ENCODE measurements around the gene HOXA10.

Gene HOXA10

DNA sequence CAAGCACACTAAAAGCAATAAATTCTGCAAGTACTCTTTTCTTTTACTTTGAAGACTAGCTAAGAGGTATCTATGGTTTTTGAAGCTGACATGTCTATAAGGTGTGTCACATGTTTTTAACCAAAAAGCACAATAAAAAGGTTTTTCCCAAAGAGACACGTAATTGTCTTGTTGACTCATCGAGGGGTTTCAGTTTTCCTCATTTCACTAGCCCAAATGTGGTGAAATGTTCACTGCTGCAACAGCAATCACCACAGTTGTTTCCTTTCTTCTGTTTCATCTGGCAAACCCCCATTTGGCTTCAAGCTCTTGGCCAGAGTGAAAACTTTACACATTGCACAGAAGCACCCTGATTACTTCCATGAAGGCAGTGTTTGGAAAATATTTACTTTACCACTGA lies 39.7 kb downstream of the HOXA10 start:
- TF ChIP-seq, protein P1, sequence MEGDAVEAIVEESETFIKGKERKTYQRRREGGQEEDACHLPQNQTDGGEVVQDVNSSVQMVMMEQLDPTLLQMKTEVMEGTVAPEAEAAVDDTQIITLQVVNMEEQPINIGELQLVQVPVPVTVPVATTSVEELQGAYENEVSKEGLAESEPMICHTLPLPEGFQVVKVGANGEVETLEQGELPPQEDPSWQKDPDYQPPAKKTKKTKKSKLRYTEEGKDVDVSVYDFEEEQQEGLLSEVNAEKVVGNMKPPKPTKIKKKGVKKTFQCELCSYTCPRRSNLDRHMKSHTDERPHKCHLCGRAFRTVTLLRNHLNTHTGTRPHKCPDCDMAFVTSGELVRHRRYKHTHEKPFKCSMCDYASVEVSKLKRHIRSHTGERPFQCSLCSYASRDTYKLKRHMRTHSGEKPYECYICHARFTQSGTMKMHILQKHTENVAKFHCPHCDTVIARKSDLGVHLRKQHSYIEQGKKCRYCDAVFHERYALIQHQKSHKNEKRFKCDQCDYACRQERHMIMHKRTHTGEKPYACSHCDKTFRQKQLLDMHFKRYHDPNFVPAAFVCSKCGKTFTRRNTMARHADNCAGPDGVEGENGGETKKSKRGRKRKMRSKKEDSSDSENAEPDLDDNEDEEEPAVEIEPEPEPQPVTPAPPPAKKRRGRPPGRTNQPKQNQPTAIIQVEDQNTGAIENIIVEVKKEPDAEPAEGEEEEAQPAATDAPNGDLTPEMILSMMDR (IDR thresholded peaks at IDR 0.05; ENCODE audit: insufficient read depth, low read depth, low read length, missing control alignments) = no peak
- H3K4me3 ChIP-seq (ENCODE audit: low read depth, low read length) = no peak overlapping the region
- peak; percentile 54 for DNase-seq (ENCODE audit: low read depth)

DNA sequence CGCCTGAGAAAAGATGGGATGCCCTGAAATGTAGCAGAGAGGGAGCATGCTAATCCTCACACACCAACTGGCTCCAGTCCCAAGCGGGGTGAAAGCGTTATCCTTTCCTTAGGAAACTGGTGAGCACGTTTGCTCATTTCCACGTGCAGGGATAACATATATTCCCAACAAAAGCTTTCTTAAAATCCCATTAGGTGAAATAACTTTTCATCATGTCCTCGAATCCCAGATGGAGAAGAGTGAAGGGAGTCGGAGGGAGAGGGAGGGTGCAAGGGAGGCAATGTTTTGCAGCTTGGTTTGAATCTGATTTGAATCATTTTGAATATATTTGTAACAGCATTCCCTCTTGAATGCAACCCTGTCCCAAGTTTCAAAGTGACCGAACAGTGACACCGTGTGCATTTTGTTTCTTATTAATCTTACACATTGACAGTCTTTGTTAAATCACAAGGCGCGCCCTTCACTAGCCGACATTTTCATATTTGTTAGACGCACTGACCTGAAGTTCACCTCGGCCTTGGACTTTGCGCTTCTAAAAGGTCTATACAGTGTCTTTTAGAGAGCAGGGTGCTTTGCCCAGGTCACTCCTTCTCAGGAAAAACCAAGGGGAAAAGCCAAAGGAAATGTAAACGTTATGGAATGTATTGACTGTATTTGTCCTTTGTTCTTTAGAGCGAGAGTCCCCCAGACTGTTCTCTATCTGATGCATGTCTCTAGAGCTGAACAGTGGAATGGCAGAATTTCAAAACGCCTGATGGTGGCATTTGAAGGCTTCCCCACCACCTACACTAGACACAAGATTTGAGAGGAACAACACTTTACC lies 40.5 kb downstream of the HOXA10 start:
- DNase-seq (ENCODE audit: low read depth) = no peak
- TF ChIP-seq, protein P1 (IDR thresholded peaks at IDR 0.05; ENCODE audit: insufficient read depth, low read depth, low read length, missing control alignments) = no peak
- no peak overlapping the region for H3K4me3 ChIP-seq (ENCODE audit: low read depth, low read length)

DNA sequence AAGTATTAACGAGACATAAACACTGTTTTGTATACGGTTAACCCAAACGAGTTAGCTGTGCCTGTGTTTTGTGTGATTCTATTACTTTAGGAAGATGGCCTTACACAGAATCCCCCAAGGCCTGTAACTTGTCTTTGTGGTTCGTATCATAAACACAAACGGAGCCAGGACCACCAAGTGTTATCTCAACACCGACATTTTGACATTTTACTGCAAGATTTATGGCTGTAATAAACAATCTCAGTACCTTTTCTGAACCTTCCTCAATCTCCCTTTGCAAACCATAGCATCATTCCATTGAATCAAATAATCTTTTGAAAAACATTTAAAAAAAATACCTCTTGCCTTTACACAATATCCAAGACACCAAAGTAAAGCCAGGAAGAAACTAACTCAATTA lies 41.1 kb downstream of the HOXA10 start:
- TF ChIP-seq, protein P1 (IDR thresholded peaks at IDR 0.05; ENCODE audit: insufficient read depth, low read depth, low read length, missing control alignments) = no peak
- H3K4me3 ChIP-seq (ENCODE audit: low read depth, low read length) = no peak overlapping the region
- DNase-seq (ENCODE audit: low read depth) = no peak

DNA sequence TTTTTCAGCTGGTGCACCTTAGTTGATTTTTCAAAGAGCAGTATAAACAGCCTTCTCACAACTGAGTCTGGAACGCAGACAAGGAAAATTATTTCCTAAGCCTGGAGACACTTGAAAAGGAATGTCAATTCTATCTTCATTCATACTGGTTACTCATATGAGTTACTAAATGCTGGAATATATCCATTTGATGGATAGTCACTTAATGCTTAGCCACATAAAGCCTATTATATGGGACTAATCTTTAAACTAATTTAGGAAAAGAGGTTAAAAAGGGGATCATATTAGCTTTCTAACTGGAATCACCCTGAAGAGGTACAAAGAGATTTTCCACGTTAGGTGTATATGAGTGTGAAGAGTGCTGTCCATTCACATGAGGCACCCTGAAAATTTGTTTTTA lies 41.9 kb downstream of the HOXA10 start:
- TF ChIP-seq, protein P1 (IDR thresholded peaks at IDR 0.05; ENCODE audit: insufficient read depth, low read depth, low read length, missing control alignments) = no peak
- no peak for DNase-seq (ENCODE audit: low read depth)
- H3K4me3 ChIP-seq (ENCODE audit: low read depth, low read length) = no peak overlapping the region

DNA sequence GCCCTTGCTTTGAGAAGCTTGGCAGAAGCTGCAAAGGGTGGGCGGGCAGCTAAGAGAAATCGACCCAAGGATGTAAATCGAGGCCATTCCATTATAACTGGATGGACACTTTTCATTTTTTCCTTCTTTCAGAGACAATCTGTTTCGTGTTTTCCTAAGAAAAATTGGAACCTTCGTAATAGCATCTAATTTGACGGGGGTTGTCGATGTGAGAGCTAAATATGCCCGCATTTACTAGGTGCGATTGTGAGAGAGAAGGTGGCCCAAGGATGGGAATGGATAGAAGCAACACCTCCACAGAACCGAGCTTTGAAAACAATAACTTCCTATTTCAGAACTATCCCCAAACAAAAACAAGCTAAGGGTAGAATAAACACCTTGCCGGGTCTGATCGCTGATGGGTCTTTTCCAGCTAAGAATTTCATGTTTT lies 42.7 kb downstream of the HOXA10 start:
- TF ChIP-seq, protein P1 (IDR thresholded peaks at IDR 0.05; ENCODE audit: insufficient read depth, low read depth, low read length, missing control alignments) = no peak
- DNase-seq (ENCODE audit: low read depth) = no peak
- H3K4me3 ChIP-seq (ENCODE audit: low read depth, low read length) = no peak overlapping the region

DNA sequence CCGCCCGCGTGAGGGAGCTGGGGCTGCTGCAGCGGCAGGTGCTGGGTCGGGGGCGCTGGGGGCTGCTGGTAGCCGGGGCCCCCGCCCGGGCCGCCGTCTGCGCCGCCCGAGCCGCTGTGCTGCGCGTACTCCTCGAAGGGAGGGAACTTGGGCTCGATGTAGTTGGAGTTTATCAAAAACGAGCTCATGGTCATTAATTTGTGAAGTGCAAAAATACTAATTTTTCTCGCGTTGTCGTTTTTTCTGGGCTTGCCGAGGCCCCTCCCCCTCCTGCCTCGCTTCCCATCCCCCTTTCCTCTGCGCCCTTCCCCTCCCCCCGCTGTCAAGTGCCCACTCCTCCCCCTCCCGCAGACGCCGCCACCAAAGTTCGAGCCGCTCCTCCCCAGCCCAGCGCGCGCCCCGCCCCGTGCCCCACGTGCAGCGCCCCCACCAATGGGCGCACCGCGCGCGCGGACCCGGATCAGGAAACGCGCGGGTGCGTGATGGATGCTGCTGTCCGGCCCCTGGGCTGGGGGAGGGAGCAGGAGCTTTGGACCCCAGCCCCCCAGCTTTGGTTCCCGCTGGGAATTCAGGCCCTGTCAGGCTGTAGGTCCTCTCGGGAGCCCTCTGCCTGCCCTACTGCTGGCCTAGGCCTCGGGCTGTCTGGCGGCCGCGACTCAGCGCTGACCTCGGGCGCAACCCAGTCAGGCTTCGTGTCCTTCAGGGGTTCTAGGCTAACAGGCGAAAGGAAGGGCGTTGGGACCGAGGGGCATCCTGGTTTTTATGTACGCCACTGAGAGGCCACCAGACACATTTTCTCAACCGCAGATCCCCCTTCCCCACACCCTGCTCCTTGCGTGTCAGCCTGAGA lies 43.4 kb downstream of the HOXA10 start, which contains the start of gene HOXA4:
Gene HOXA4, minus strand, starts transcription at position 218 of the 850 bp plus-strand sequence. Its CDS starts 24 bp downstream, at position 194.
- H3K4me3 ChIP-seq (ENCODE audit: low read depth, low read length) = no peak within 1 kb of the TSS
- no peak for DNase-seq (ENCODE audit: low read depth)
- TF ChIP-seq, protein P1 (IDR thresholded peaks at IDR 0.05; ENCODE audit: insufficient read depth, low read depth, low read length, missing control alignments) = no peak

Data from GM12865 (cell line).